Activated CD8-positive, alpha-beta memory T cell treated with anti-CD3 and anti-CD28 coated beads for 4 hours (primary cell): Measurements from ENCODE around the gene OGFR.

Experiments used
- DNase-seq, 2 donors: peaks; one replicate each; pipeline ENCODE4 v3.0.0-alpha.2; 2020; ENCODE audit warnings: low read depth in 2 of 2

The OGFR gene

DNA sequence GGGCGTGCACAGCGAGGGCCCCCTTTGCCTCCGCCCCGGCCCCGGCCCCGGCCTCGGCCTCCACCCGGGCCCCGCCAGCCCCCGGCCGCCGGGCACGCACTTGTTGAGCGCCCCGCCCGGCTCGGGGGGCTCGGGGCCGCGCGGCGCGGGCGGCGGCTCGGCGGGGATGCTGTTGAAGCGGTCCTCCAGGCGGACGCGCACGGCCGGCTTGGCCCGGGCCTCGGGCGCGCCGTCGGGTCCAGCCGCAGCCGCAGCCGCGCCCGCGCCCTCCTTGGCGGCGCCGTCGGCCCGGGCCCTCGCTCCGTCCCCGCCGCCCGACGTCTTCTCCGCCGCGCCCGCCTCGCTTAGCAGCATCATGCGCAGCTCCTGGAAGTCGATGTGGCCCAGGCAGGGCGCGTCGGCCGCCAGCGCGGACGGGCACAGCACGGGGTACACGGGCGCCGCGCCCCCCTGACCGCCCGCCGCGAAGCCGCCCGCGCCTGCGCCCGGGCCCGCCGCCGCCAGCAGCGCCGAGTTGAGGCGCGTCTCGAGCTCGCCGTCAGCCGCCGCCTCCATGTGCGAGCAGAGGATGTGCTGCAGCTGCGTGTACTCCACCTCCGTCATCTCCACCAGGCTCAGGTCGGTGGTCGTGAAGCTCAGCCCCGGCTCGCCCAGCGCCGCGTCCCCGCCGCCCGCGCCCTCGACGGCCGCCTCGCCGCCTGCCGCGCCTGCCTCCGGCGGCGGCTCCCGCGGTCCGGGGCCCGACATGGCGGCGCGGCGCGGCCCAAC is 56.5 kb downstream of the OGFR start:
- DNase-seq, result no peak

DNA sequence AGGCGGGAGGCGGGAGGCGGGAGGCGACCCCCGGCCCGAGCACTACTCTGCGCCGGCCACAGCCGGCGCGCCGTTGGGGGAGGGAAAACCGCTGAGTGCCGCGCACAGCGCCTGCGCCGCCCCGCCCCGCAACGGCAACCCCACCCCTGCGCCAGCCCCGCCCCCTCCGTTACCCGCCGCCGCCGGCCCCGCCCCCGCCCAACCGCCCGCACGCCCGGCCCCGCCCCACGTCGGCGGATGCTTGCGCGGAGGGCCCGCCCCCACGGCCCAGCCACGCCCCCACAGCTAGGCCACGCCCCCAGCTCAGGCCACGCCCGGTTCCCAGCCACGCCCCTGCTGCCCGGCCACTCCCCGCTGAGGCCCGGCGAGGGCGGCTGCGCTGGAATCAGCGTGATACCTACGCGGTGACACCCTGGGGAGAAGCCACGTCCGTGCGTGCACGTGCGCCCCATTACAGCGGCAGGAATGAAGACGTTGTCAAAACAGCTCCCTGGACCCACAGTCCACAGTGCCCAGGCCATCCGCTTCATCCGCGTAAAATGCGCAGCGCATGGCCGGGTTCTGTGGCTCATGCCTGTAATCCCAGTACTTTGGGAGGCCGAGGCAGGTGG is 57.2 kb downstream of the OGFR start, which contains the start of gene TCFL5:
TCFL5 (minus strand) TSS at position 97 of the 611 bp plus-strand sequence. CDS start 152 bp downstream, outside the sequence.
- DNase-seq, result peak; percentile 87 to 88
